ENCODE measurements around the gene PLXNB1.

DNA sequence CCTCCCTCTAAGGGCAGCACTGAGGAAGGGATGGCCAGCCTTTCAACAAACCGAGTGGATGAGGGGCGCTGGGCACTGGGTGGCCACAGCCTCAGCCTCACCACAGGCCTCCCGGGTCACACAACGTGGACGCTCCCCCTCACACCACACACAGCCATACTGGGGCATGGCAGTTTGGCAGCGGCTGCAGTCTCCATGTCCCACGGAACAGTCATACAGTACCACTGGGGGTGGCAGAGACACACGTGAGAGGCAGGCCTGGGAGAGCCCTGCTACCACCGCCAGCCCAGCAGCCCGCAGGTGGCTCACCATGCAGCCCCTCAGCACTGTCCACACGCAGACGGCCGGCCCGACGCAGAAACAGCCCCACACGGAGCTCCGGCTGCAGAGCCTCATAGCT lies 11.7 kb downstream of the PLXNB1 start:
- TF ChIP-seq, protein P1, sequence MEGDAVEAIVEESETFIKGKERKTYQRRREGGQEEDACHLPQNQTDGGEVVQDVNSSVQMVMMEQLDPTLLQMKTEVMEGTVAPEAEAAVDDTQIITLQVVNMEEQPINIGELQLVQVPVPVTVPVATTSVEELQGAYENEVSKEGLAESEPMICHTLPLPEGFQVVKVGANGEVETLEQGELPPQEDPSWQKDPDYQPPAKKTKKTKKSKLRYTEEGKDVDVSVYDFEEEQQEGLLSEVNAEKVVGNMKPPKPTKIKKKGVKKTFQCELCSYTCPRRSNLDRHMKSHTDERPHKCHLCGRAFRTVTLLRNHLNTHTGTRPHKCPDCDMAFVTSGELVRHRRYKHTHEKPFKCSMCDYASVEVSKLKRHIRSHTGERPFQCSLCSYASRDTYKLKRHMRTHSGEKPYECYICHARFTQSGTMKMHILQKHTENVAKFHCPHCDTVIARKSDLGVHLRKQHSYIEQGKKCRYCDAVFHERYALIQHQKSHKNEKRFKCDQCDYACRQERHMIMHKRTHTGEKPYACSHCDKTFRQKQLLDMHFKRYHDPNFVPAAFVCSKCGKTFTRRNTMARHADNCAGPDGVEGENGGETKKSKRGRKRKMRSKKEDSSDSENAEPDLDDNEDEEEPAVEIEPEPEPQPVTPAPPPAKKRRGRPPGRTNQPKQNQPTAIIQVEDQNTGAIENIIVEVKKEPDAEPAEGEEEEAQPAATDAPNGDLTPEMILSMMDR (IDR thresholded peaks at IDR 0.05): no peak
- TF ChIP-seq POLR2A (IDR thresholded peaks at IDR 0.05) (no peak), POLR2AphosphoS5 (IDR thresholded peaks at IDR 0.05) (no peak)
